GM12801 (cell line): ENCODE data around the gene GPS2.

Experiments used
- CTCF ChIP-seq: IDR thresholded peaks from one replicate; pipeline ENCODE4 v1.5.1; 2011; ENCODE audit warnings: control low read depth; ENCODE audit not compliant: insufficient read length; ENCODE audit errors: extremely low read depth

The GPS2 gene

GRCh38 chr17:7347630-7348477 lies 32.7 kb upstream of the GPS2 start:
- no peak for TF ChIP-seq CTCF

- no peak for TF ChIP-seq CTCF
These were observed 31.8 kb upstream of the GPS2 start for GRCh38 chr17:7346761-7347614.

GRCh38 chr17:7343250-7343649 lies 28.1 kb upstream of the GPS2 start:
- TF ChIP-seq CTCF: no peak

- no peak for TF ChIP-seq CTCF
These were observed 26.7 kb upstream of the GPS2 start for GRCh38 chr17:7341842-7342241.

GRCh38 chr17:7340179-7340578 lies 25.0 kb upstream of the GPS2 start:
- TF ChIP-seq CTCF: no peak

GRCh38 chr17:7336240-7337175 lies 21.3 kb upstream of the GPS2 start, which contains the start of gene ACAP1:
TSS of gene ACAP1 (plus strand) at chr17:7336529. CDS start at chr17:7336735, 206 bp downstream.
- TF ChIP-seq CTCF: no peak
